NOMO-1 treated with dmso at 0.1 percent for 144 hours (cell line): Measurements from ENCODE around the gene SORCS2.

Experiments
- DNase-seq: peaks from one replicate; lab custom pipeline; 2025; ENCODE audit not compliant: unreplicated experiment; lab: John Stamatoyannopoulos, UW

The SORCS2 gene

DNA sequence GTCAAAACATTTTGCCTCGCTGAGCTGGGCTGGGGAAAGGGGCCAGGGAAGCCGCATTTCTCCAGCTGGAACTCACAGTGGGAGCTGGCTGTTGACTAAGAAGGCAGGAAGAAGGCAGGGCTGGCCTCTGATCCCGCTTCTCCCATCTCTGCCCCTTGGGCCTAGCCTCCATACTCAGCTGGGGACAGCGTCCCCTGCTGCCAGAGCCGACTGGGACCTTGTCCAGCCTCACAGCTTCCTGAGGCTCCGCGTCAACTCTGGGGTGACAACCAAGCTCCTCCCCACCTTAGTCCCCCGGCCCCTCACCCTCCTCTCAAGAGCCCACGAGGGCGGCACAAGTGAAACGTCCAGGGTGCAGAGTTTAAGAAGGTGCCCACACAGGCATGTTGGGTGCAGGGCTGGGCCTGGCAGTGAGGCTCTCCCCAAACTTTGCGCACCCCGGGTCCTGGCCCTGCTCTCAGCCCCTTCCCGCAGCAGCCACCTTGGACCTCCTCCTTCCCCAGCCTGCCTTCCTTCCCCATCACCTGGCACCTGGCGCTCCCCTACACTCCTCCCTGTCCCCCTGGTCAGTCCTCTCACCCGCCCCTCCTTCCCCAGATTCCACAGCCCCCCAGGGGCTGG lies 141.6 kb downstream of the SORCS2 start:
- no peak for DNase-seq

DNA sequence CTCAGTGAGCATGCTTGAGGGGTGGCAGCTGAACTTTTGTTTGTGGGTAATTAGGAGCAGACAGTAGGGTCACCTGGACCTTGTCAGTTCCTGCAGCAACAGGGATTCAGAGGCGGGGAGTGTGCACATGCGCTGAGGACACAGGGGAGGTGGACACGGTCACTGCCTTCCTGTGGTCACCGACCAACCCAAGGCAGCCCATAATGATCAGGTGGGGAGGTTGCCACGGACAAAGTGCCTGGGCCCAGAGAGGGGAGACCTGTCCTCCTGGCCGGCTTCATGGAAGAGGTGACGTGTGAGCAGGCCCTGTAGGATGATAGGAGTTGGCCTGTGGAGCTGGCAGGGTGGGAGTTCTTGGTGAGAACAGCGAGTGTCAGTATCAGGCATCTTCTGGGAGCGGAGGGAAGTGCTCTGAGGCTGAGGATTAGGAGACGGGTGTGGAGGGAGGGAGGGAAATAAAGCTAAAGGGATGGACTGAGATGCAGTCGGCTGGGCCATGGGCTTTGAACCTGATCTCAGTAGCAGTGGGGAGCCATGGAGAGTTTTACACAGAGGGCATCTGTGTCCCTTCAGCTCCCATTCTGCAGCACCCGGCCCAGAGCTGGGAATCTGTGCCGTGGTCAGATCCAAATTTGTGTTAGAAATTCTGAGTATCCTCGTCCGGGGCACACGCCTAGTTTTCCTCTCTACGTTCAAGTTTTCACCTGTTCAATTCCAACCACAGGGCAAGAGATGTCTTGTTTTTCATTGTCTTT lies 142.4 kb downstream of the SORCS2 start:
- no peak for DNase-seq

DNA sequence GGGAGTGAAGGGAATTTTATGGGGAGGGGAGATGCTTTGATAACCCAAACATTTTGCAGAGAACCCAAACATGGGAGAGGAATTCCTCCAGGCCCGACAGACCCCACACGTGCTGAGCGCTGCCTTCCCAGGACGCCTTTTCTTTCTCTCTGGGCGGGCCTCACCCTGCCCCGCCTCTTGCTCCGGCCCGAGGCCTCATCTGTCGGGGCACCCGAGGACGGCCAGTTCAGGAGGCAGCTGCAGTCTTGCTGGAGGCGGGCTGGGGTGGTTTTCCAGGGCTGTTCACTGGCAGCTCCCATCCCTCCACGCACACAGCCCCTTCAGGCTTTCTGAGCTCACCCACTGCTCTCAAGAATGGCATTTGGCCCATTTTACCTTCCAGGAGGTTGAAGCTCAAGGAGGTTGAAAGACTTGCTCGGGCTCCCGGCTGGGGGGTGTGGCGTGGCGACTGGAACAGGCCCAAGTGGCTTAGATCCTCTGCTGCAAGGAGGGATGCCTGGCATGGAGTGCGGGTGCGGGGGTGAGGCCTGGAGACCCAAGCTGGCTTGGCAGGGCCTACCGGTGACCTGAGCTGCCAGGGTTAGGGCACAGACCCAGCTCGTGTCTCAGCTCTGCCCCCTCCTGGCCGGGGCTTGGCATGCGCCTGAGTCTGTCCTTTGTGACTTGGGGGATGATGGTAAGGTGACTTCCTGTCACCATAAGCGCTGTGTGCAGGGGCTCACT lies 143.2 kb downstream of the SORCS2 start:
- peak; percentile 49 for DNase-seq

DNA sequence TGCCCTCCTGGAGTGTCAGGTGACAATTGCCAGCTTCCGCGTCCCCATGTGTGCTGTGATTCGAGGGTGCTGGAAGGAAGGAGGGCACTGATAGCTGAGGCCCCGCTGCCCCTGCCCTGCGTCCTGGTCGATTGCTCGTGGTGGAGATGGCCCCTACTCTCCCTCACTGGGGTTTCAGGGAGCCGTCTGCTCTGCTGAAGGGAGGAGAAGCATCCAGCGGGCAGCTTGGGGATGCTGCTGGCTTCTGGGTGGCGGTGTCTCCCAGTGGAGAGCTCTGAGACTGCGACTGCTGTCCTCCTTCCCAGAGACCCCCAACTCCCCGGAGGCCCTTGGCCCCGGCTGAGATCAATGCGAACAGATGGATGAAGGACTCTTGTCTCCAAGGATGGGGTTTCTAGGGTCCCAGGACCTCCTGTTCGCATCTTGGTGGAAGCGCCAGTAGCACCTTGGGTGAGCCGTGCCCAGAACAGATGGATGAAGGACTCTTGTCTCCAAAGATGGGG lies 143.8 kb downstream of the SORCS2 start:
- DNase-seq = no peak

DNA sequence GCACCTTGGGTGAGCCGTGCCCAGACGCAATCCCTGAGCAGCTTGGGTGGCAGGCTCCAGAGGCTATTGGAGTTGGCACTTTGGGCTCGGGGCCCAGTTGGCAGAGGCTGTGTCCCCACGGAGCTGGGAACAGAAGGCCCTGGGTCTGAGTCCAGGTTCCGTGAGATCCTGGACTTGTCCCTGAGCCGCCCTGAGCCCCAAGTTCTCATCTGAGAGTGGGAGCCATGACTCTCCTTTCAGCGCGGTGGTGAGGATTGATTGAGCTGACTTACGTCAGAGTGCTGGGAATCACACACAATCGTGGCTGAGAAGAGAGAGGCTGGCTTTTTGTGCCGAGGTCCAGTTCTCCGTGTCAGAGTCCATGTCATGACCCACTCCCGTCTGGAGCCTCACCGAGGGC lies 144.4 kb downstream of the SORCS2 start:
- DNase-seq = no peak

DNA sequence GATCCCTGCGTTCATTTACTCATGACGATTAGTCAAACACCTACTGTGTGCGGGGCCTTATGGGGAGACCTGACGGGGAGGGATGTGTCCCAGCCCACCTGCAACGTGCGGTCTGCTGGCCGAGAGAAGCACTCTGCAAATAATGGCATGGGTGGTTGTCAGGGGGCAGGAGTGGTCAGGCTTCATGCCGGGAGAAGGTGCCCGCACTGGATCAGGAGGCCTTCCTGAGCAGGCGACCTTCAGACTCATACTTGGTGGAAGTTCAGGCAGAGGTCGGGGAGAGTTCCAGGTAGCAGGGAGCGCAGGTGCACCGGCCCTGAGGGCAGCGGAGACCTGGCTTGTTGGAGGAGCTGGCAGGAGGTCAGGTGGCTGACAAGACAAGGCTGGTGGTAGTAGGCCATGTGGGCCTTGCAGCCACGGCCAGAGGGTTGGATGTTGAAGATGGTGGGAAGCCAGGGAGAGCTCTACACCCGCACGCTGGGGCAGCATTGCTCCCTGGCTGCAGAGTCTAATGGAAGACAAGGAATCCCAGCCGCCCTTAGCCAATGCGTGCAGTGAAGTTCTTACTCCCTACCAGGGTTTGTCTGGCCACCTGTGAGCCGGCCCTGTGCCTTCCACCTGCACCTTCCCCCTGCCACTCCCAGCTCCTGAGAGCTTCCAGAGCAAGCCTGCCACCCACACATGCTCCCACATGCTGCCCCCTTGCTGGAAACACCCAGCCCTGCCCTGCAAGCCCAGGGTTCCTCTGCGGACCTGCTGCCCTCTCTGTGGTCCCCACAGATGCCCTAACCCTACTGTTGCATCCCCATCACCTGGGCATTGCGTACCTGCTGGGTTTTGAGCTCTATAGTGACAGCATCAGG lies 145.1 kb downstream of the SORCS2 start:
- no peak for DNase-seq

DNA sequence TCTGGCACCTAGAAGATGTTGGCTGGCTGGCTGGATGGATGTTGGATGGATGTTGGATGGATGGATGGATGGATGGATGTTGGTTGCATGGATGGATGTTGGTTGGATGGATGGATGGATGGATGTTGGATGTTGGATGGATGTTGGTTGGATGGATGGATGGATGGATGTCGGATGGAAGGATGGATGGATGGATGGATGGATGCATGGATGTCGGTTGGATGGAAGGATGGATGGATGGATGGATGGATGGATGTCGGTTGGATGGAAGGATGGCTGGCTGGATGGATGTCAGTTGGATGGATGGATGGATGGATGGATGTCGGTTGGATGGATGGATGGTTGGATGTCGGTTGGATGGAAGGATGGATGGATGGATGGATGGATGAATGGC lies 145.7 kb downstream of the SORCS2 start:
- DNase-seq = no peak

DNA sequence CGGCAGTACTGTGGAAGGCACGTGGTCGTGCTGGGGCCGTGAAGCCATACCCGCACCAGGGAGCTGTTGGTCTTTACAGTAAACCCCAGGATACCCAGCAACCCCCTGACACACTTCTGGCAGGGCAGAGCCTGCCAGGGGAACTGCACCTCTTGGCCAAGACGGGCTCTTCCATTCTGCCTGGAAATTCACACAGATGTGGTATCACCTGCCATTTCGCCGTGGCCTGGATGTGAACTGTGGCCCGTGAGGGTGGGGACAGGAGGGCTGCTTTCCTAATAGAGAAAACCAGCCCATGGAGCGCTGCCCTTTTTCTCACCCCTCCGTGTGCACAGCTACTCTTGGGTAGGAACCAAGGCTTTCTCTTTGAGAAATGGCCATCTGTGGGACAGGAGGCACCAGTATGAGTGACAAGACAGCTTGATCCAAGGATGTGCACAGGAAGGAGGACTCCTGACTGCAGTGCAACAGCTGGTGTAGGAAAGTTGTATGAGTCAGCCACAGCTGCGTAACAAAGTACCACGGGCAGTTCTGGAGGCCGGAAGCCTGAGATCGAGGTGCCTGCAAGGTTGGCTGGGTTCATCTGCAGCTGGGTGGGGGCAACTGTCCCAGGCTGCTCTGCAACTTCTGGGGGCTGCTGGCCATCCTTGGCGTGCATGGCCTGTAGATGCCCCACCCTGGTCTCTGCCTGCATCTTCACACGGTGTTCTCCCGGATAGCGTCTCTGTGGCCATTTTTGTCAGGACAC lies 146.7 kb downstream of the SORCS2 start:
- no peak for DNase-seq

DNA sequence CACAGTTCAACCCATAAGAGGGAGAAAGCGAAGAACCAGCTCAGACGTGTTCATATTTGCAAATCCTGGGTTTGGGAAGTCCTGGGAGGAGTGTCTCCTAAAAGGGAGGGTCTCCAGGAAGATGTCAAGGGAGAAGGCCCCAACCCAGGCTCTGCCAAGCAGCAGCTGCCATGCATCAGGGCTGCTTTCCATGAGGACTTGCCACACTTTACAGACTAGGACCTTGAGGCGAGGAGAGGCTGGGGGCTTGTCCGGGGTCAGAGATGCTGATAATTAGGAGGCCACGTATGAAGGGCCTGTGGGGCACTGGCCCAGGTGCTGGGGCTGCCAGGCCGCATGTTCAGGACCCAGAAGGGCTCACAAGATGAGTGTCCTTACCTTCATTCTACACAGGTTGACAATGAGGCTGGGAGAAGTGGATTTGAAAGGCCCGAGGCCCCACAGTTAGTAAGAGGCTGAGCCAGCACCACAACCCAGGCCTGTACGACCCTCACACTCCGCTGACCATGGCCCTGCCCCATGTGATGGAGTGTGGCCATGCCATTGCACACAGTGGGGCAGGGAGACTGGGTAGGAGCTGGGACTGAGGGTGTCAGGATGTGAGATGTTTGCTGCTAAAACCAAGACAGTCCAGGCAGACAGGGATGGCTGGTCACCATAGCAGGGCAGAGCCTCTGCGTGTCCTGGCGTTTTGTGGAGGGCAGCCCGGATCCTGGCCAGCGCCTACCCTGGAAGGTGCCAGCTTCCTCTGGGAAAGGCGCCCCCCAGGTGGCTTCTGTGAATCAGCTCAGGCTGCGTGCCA lies 147.6 kb downstream of the SORCS2 start:
- no peak for DNase-seq

DNA sequence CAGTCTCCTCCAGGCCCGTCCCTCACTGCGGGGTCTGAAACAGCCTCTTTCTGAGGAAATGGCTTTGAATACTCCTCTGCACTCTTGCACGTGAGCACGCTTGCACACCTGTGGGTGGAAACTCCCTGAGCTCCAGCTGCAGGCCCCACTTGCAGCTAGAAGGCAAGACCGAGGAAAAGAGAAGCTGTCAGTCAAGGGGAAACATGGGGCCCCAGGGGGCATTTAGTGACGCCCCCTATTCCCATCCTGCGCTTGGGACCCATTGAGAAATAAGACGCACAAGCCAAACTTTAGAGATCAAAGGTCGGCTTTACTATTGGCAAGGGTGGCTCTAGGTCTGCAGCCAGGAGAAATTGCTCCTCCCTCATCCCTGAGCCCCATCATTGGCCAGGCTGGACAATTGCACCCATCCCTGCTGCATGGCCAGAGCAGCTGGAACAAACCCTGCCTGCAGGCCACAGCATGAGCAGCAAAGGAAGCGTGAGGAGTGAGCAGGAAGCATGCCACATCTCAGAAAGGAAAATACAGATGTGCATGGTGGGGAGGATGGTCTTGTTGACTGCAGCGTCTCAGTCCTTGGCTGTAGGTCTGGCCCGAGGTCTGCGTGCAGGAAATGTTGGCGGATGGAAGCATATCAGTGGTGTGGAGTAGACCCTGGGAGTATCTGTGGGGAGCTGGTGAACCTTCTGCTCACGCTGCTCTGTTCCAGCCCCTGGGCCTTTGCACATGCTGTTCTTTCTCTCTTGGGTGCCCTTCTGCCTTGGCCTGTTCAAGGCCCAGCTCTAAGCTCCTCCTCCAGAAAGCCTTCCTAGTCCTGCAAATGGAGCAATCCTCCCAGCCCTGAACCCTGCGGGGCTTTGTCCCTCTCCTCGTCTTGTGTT lies 148.5 kb downstream of the SORCS2 start:
- no peak for DNase-seq

DNA sequence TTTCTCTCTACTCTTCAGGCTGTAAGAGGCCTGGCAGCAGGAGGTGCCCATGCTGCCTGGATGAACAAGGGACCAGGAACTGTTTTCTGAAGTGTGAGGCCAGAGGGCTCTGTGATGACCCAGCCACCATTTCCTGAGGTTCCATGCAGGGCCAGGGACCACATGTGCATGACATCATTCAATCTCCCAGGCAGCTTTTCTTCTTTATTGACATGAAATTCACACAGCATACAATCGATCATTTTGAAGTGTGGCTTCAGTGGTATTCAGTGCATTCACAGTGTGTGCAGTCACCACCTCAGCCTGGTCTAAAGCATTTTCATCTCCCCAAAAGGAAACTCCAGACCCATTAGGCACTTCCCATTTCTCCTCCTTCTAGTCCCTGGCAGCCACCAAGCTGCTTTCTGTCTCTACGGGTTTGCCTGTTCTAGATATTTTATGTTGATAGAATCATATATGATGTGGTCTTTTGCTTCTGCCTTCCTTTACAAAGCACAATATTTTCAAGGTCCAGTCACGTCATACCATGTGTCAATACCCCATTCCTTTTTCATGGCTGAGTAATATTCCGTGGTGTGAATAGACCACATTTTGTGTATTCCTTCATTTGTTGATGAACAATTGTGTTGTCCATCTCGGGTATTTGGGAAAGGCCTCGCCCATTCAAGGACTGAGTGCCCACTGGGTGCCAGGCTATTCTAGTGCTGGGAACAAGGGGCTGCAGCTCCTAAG lies 149.3 kb downstream of the SORCS2 start:
- DNase-seq = no peak

DNA sequence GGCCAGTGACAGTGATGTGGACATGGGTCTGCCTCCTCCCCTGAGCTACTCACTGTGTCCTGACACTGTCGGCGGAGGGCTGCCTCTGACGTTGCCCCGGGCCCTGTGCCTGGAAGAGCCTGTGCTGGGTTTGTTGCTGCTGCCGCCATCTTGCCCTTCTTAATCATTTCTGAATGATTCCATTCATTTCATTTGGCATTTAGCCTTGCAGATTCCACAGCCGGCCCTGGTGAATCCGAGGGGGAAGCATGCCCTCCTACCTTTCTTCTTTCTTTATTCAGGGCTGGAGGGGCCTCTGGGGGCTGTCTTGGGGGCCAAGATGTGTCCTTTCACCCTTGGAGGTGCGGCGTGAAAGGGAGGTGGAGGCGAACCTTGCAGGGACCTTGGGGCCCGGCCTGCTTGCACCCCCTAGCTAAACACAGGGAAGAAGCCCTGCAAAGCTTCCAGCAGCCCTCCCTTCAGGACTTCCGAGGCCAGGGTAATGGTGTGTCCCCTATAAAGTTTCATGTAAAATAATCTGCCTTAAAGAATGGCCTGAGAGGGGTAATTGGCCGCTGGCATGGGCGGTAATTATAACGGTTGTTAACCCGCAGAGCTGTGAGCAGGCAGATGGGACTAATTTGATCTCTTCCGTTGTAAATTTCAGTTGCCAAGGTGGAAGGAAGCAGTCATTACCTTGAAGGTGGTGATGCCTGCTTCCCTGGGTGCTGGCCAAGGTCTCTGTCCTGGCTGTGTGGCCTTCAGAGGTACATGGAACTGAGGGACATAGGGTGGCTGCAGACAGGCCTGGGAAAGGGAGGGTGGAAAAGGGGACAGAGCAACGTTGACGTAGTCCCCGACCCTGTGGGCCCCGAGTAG lies 150.1 kb downstream of the SORCS2 start:
- no peak for DNase-seq

DNA sequence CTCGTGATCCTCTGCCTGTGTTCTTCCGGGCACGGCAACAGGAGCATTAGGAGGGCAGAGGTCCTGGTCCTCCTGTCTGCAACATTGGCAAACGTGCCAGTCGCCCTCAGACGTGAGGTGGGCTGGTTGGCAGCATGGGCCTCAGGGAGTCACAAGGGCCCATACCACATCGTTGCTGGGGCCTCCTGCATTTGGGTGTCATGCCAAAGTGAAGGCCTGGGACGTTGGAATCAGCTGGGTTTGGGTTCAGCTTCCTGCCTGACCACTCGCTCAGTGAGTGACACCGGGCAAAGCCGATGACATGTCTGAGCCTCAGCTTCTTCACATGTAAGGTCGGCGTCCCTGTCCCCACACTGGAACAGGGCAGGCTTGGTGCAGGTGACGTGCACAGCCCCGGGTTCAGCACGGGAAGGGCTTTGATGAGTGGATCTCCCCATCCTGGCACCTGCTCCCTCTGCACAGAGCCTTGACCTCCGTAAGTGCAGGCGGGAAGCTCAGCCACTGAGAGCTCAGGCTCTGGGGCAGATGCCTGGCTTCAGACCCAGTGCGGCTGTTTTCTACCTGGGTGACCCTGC lies 150.8 kb downstream of the SORCS2 start:
- no peak for DNase-seq

DNA sequence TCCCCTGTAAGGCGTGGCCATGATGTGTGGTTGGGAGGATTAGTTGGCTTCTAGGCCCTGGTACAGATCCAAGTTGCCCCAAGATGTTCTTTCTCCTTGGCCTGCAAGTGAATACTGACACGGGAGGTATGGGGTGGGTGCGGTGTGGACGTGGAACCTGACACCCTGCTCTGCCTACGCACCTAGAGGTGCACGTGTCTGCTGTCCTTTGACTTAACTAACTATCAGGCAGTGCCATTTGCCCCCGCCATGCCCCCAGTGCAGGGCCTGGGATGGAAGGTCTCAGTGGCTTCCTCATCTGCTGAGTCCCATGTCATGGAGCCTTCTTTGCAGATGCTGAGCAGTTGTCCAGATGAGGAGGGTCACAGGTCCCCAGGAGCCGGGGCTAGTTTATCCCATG lies 151.6 kb downstream of the SORCS2 start:
- DNase-seq = no peak

DNA sequence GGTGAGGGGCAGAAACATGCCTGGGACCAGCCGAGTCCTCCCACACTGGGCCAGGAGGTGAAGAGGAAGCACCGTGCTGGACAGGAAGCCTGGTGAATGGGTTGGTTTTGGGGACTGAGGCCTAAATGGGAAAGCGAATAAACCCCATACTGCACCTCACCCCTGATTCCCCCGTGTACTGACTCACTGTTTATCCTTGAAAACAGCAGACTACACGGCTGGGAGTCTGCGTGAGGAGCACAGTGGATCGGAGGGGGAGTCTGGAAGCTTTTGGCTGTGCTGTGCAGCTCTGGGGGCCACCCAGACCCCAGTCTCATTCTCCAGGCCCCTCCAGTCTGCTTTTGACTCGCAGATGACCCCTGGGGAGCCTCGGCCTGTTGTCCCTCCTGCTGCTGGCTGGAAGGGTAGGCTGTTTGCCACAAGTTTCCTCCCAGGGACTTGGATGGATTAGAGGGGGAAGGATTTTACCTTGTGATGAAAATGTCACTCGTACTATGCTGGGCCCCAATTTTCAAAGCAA lies 152.4 kb downstream of the SORCS2 start:
- no peak for DNase-seq

DNA sequence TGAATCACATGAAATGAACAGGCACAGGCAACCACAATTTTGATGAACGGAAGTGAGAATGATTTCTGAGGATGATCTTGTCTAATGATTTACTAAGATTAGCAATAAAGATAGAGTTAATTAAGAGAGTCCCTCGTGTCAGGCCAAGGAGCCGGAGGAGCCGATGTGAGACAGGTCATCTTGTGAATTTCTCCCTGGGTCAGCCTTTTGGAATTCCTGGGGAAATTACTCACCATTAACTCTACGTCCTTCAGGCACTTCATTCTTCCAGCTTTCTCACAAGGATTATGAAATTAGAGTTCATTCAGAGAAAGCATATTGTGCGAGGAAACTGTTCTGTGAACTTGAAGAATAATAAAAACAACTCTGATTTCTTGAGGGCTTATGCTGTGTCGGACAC lies 155.6 kb downstream of the SORCS2 start:
- no peak for DNase-seq
